GM18870 (cell line): ENCODE measurements around the gene NDUFB4.
"Not testable (repeated sequence)": the region's sequence is repeated elsewhere in the genome, so short reads cannot be mapped to it uniquely, and the experiment has no call there.

Source experiments
- ATAC-seq: cut with Tn5 transposase; IDR thresholded peaks from one replicate; pipeline ENCODE4 v1.9.1; 2021; ENCODE audit warnings: moderate library complexity; ENCODE audit not compliant: unreplicated experiment

NDUFB4 gene

GRCh38 chr3:120636795-120637401 lies 40.8 kb downstream of the NDUFB4 start:
- ATAC-seq: no peak

- no peak for ATAC-seq
Observed at GRCh38 chr3:120637851-120638559, 41.9 kb downstream of the NDUFB4 start.

GRCh38 chr3:120638820-120639219 lies 42.7 kb downstream of the NDUFB4 start:
- ATAC-seq: not testable (repeated sequence)

GRCh38 chr3:120640231-120640630 lies 44.1 kb downstream of the NDUFB4 start:
- ATAC-seq: no peak

GRCh38 chr3:120641696-120642246 lies 45.6 kb downstream of the NDUFB4 start:
- ATAC-seq: no peak

- no peak for ATAC-seq
Observed at GRCh38 chr3:120642368-120642948, 46.3 kb downstream of the NDUFB4 start.

- no peak for ATAC-seq
Observed at GRCh38 chr3:120645083-120645845, 49.1 kb downstream of the NDUFB4 start.

GRCh38 chr3:120646771-120647432 lies 50.8 kb downstream of the NDUFB4 start:
- ATAC-seq: no peak

GRCh38 chr3:120648290-120648689 lies 52.2 kb downstream of the NDUFB4 start:
- no peak for ATAC-seq

- ATAC-seq: no peak
Observed at GRCh38 chr3:120649830-120650233, 53.7 kb downstream of the NDUFB4 start.

- ATAC-seq: no peak
Observed at GRCh38 chr3:120650311-120650710, 54.2 kb downstream of the NDUFB4 start.
